ENCODE measurements around the gene ATXN7. TPM values are rescaled to one million over a fixed set of nuclear protein-coding genes. Genes with fewer than 3 reads are reported as not detected.

ATXN7 gene
- total RNA-seq, 2 experiments from 2014 or later: 59.5 to 61.2 TPM

GRCh38 chr3:63895422-63896189 lies 31.9 kb downstream of the ATXN7 start:
- Mint-ChIP-seq H3K27ac (no peak overlapping the region), H3K36me3 (ENCODE audit: low read depth) (peaks cover 48% of the 10 kb centered on the region), H3K9me3 (no peaks in the 10 kb centered on the region), H3K4me3 (no peak overlapping the region), H3K4me1 (peaks cover 34% of the 10 kb centered on the region), H3K27me3 (no peaks in the 10 kb centered on the region)
- ChIA-PET CTCF (interaction anchor here (0.6 kb wide), 1 partner anchor 363 kb away, joined by 3 read pairs; no protein-coding TSS in a partner anchor), POLR2A (no interaction called here)
- DNase-seq: no peak

- no peaks in the 10 kb centered on the region for H3K27me3 Mint-ChIP-seq
- no peak overlapping the region for H3K4me3 Mint-ChIP-seq
- H3K9me3 Mint-ChIP-seq: no peaks in the 10 kb centered on the region
- H3K27ac Mint-ChIP-seq: no peak overlapping the region
- peaks cover 51% of the 10 kb centered on the region for H3K36me3 Mint-ChIP-seq (ENCODE audit: low read depth)
- no peak for DNase-seq
- POLR2A ChIA-PET: interaction anchor here (1.1 kb wide), 1 partner anchor 13 kb away, joined by 3 read pairs; no protein-coding TSS in a partner anchor
- peaks cover 37% of the 10 kb centered on the region for H3K4me1 Mint-ChIP-seq
- CTCF ChIA-PET: no interaction called here
These were observed 32.8 kb downstream of the ATXN7 start for GRCh38 chr3:63896332-63897030.

- DNase-seq: no peak
- ChIA-PET CTCF (no interaction called here), POLR2A (no interaction called here)
- H3K4me1 Mint-ChIP-seq: peaks cover 36% of the 10 kb centered on the region
- H3K4me3 Mint-ChIP-seq: no peak overlapping the region
- peak overlapping the region; percentile 1 for H3K27ac Mint-ChIP-seq
- no peaks in the 10 kb centered on the region for H3K27me3 Mint-ChIP-seq
- H3K9me3 Mint-ChIP-seq: no peaks in the 10 kb centered on the region
- H3K36me3 Mint-ChIP-seq (ENCODE audit: low read depth): peaks cover 52% of the 10 kb centered on the region
These were observed 36.3 kb downstream of the ATXN7 start for GRCh38 chr3:63900010-63900409.

GRCh38 chr3:63900459-63900858 lies 36.8 kb downstream of the ATXN7 start:
- no peak for DNase-seq
- ChIA-PET CTCF (no interaction called here), POLR2A (no interaction called here)
- Mint-ChIP-seq H3K27me3 (no peaks in the 10 kb centered on the region), H3K36me3 (ENCODE audit: low read depth) (peaks cover 52% of the 10 kb centered on the region), H3K4me1 (peaks cover 31% of the 10 kb centered on the region), H3K9me3 (no peaks in the 10 kb centered on the region), H3K27ac (peak overlapping the region; percentile 1), H3K4me3 (no peak overlapping the region)

GRCh38 chr3:63905731-63906620 lies 42.3 kb downstream of the ATXN7 start:
- no peaks in the 10 kb centered on the region for H3K9me3 Mint-ChIP-seq
- no peak overlapping the region for H3K4me3 Mint-ChIP-seq
- peaks cover 26% of the 10 kb centered on the region for H3K4me1 Mint-ChIP-seq
- ChIA-PET POLR2A (no interaction called here), CTCF (no interaction called here)
- peaks cover 33% of the 10 kb centered on the region for H3K36me3 Mint-ChIP-seq (ENCODE audit: low read depth)
- DNase-seq: no peak
- no peaks in the 10 kb centered on the region for H3K27me3 Mint-ChIP-seq
- no peak overlapping the region for H3K27ac Mint-ChIP-seq

- Mint-ChIP-seq H3K4me1 (peaks cover 28% of the 10 kb centered on the region), H3K36me3 (ENCODE audit: low read depth) (peaks cover 22% of the 10 kb centered on the region), H3K27ac (no peak overlapping the region), H3K9me3 (no peaks in the 10 kb centered on the region), H3K4me3 (no peak overlapping the region), H3K27me3 (no peaks in the 10 kb centered on the region)
- CTCF ChIA-PET: no interaction called here
- DNase-seq: no peak
- POLR2A ChIA-PET: no interaction called here
These were observed 44.5 kb downstream of the ATXN7 start for GRCh38 chr3:63908081-63908736.

- H3K27me3 Mint-ChIP-seq: no peaks in the 10 kb centered on the region
- no peak overlapping the region for H3K4me3 Mint-ChIP-seq
- peaks cover 24% of the 10 kb centered on the region for H3K36me3 Mint-ChIP-seq (ENCODE audit: low read depth)
- ChIA-PET POLR2A (interaction anchor here (1.2 to 1.6 kb wide), 3 partner anchors 30 to 70 kb away, joined by 3 to 4 read pairs (median 3); no protein-coding TSS in a partner anchor), CTCF (no interaction called here)
- peaks cover 34% of the 10 kb centered on the region for H3K4me1 Mint-ChIP-seq
- H3K9me3 Mint-ChIP-seq: no peaks in the 10 kb centered on the region
- H3K27ac Mint-ChIP-seq: no peak overlapping the region
- no peak for DNase-seq
These were observed 45.1 kb downstream of the ATXN7 start for GRCh38 chr3:63908776-63909175.

- Mint-ChIP-seq H3K36me3 (ENCODE audit: low read depth) (peaks cover 31% of the 10 kb centered on the region), H3K4me3 (no peak overlapping the region), H3K9me3 (no peaks in the 10 kb centered on the region), H3K27ac (no peak overlapping the region), H3K4me1 (peaks cover 41% of the 10 kb centered on the region), H3K27me3 (no peaks in the 10 kb centered on the region)
- DNase-seq: no peak
- ChIA-PET POLR2A (interaction anchor here (1.2 to 3.1 kb wide), 6 partner anchors 13 to 70 kb away, joined by 3 to 25 read pairs (median 4); partner anchors contain the start of genes ATXN7 and THOC7), CTCF (no interaction called here)
These were observed 45.8 kb downstream of the ATXN7 start for GRCh38 chr3:63909431-63909830.

- Mint-ChIP-seq H3K4me1 (peaks cover 43% of the 10 kb centered on the region), H3K9me3 (no peaks in the 10 kb centered on the region), H3K27me3 (no peaks in the 10 kb centered on the region), H3K27ac (no peak overlapping the region), H3K4me3 (no peak overlapping the region), H3K36me3 (ENCODE audit: low read depth) (peaks cover 30% of the 10 kb centered on the region)
- ChIA-PET POLR2A (interaction anchor here (0.9 to 3.1 kb wide), 7 partner anchors 13 to 69 kb away, joined by 3 to 25 read pairs (median 3); partner anchors contain the start of genes ATXN7 and THOC7), CTCF (interaction anchor here (0.7 to 1.0 kb wide), 2 partner anchors 52 to 69 kb away, joined by 3 to 6 read pairs; no protein-coding TSS in a partner anchor)
- no peak for DNase-seq
These were observed 46.3 kb downstream of the ATXN7 start for GRCh38 chr3:63910001-63910400.

- CTCF ChIA-PET: interaction anchor here (1.0 kb wide), 2 partner anchors 67 to 68 kb away, joined by 3 read pairs; no protein-coding TSS in a partner anchor
- peaks cover 34% of the 10 kb centered on the region for H3K36me3 Mint-ChIP-seq (ENCODE audit: low read depth)
- no peaks in the 10 kb centered on the region for H3K27me3 Mint-ChIP-seq
- H3K4me3 Mint-ChIP-seq: peak overlapping the region; percentile 85
- no peaks in the 10 kb centered on the region for H3K9me3 Mint-ChIP-seq
- DNase-seq: no peak
- POLR2A ChIA-PET: interaction anchor here (0.9 to 3.1 kb wide), 13 partner anchors 23 to 112 kb away, joined by 3 to 32 read pairs (median 8); partner anchors contain the start of genes ATXN7, PSMD6 and THOC7
- H3K27ac Mint-ChIP-seq: peak overlapping the region; percentile 96
- H3K4me1 Mint-ChIP-seq: peaks cover 46% of the 10 kb centered on the region
These were observed 47.2 kb downstream of the ATXN7 start for GRCh38 chr3:63910891-63911290.

- Mint-ChIP-seq H3K9me3 (no peaks in the 10 kb centered on the region), H3K36me3 (ENCODE audit: low read depth) (peaks cover 34% of the 10 kb centered on the region), H3K27me3 (no peaks in the 10 kb centered on the region), H3K4me1 (peaks cover 48% of the 10 kb centered on the region), H3K4me3 (peak overlapping the region; percentile 85), H3K27ac (peak overlapping the region; percentile 96)
- POLR2A ChIA-PET: interaction anchor here (0.6 to 3.1 kb wide), 19 partner anchors 22 to 112 kb away, joined by 3 to 32 read pairs (median 5); partner anchors contain the start of genes ATXN7, PSMD6 and THOC7
- no peak for DNase-seq
- CTCF ChIA-PET: interaction anchor here (0.7 to 1.0 kb wide), 3 partner anchors 48 to 110 kb away, joined by 3 read pairs; partner anchors contain the start of genes ATXN7 and THOC7
These were observed 47.8 kb downstream of the ATXN7 start for GRCh38 chr3:63911509-63911872.
